ENCODE results near the gene CYP3A5.
"Not testable (repeated sequence)": the region's sequence is repeated elsewhere in the genome, so short reads cannot be mapped to it uniquely, and the experiment has no call there.

CYP3A5 gene

GRCh38 chr7:99637414-99637813 lies 42.4 kb downstream of the CYP3A5 start:
- not testable (repeated sequence) for DNase-seq

GRCh38 chr7:99631295-99632109 lies 48.3 kb downstream of the CYP3A5 start:
- no peak for DNase-seq

- DNase-seq = no peak
These were observed 50.2 kb downstream of the CYP3A5 start for GRCh38 chr7:99629643-99630042.

- no peak for DNase-seq
These were observed 51.0 kb downstream of the CYP3A5 start for GRCh38 chr7:99628471-99629465.

GRCh38 chr7:99627513-99627912 lies 52.3 kb downstream of the CYP3A5 start:
- no peak for DNase-seq

GRCh38 chr7:99626661-99627060 lies 53.1 kb downstream of the CYP3A5 start:
- DNase-seq = no peak

GRCh38 chr7:99625961-99626360 lies 53.8 kb downstream of the CYP3A5 start:
- no peak for DNase-seq

GRCh38 chr7:99625321-99625720 lies 54.5 kb downstream of the CYP3A5 start:
- DNase-seq = no peak

- peak; percentile 60 for DNase-seq
These were observed 55.3 kb downstream of the CYP3A5 start for GRCh38 chr7:99624484-99624883.

- no peak for DNase-seq
These were observed 55.9 kb downstream of the CYP3A5 start for GRCh38 chr7:99623702-99624447.

- no peak for DNase-seq
These were observed 56.6 kb downstream of the CYP3A5 start for GRCh38 chr7:99623091-99623693.

- DNase-seq = no peak
These were observed 57.2 kb downstream of the CYP3A5 start for GRCh38 chr7:99622596-99622995.

- no peak for DNase-seq
These were observed 58.5 kb downstream of the CYP3A5 start for GRCh38 chr7:99621271-99621670.

- DNase-seq = no peak
These were observed 60.1 kb downstream of the CYP3A5 start for GRCh38 chr7:99619571-99620130.

- no peak for DNase-seq
These were observed 61.1 kb downstream of the CYP3A5 start for GRCh38 chr7:99618726-99619125.

GRCh38 chr7:99617192-99617781 lies 62.5 kb downstream of the CYP3A5 start:
- no peak for DNase-seq

- DNase-seq = peak; percentile 77
These were observed 63.2 kb downstream of the CYP3A5 start, which contains the start of gene ZSCAN25 for GRCh38 chr7:99616359-99617191. Gene ZSCAN25 (plus strand): TSS chr7:99616946. CDS start chr7:99619607, 2,661 bp downstream.

- no peak for DNase-seq
These were observed 63.8 kb downstream of the CYP3A5 start for GRCh38 chr7:99615989-99616358.

- no peak for DNase-seq
These were observed 65.3 kb downstream of the CYP3A5 start for GRCh38 chr7:99614495-99614894.

- DNase-seq = no peak
These were observed 72.2 kb downstream of the CYP3A5 start for GRCh38 chr7:99607548-99607947.

- DNase-seq = no peak
These were observed 73.3 kb downstream of the CYP3A5 start for GRCh38 chr7:99606531-99606930.
